OCI-M2 (cell line): ENCODE data around the gene SLC24A4.
"Not testable (repeated sequence)": the region's sequence is repeated elsewhere in the genome, so short reads cannot be mapped to it uniquely, and the experiment has no call there.

Experiments used
- DNase-seq: peaks from one replicate; lab custom pipeline; 2025; ENCODE audit not compliant: unreplicated experiment; lab: John Stamatoyannopoulos, UW

The SLC24A4 gene

GRCh38 chr14:92398888-92399636, 76.1 kb downstream of the SLC24A4 start:
- no peak for DNase-seq

DNA sequence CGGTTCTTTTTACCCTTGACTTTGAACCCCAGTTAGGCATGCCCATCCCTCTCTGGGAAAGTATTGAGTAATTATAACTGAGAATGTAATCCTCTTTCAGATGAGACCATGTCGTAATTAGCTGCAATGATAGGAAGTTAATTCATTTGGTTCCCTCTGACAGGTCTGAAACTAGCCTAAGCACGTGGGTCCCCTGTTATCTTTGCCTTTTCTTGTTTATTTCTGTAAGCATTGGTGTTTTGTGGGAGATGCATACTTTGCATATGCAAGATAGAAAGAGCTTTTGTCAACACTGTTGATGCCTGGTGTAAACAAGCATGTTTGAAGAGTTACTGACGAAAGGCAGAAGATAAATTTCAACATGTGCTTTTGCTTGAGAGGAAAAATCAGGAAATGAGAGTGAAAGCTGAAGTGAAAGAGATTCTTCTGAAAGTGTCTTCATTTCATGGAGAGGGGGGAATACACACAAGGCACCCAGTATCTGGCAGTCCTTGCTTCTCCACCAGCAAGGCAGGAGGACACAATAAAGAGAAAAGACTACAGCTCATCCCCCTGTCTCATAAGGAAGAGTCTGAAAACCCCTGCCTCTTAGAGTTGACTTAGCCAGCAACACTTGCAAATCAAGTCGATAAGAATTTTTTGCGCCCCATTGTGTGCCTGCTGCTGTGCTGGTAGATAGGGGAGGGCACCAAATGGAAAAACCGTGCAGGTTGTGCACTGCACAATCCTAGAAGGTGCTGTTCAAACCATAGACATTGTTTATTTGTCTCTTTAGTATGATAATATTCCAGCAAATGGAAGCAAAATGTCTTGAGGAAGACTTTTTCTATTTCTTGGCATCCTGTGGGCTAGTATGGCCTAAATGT, 77.8 kb downstream of the SLC24A4 start:
- no peak for DNase-seq

DNA sequence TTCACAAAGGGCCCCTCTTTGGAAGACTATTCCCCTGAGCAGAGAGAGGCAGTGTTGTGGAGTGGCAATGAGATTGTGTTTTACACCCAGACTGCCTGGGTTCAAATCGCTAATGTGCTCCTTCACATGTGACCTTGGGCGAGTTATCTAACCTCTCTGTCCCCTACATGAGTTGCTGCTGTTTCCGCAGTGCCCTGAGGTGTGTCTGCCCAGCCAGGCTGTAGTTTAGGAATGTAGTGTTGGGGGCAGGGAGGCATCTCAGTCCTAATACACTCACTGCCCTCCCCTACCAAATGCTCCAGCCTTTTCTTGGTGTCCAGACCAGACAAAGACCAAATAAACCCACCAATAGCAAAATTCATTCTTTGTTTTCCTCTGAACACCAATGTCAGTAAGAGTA, 78.6 kb downstream of the SLC24A4 start:
- no peak for DNase-seq

- DNase-seq, result not testable (repeated sequence)
These were observed 79.5 kb downstream of the SLC24A4 start for GRCh38 chr14:92402500-92402899.

GRCh38 chr14:92404018-92404417, 81.1 kb downstream of the SLC24A4 start:
- no peak for DNase-seq

DNA sequence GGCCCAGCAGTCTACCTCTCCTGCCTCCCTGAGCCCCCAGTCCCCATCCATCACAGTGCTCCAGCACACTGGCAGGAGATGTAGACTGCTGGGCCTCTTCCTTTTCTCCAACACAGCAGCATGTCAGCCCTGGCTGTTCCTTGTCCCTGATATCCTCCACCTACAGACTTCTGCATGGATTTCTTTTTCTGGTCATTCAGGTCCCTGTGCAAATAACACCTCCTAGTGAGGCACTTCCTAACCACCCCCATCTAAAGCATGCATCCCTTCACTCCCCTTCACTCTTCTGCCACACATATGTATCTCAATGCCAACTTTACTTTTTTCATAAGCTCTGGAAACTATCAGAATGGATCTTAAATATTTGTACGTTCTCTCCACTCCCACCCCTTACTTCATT, 81.5 kb downstream of the SLC24A4 start:
- no peak for DNase-seq

GRCh38 chr14:92404938-92405337, 82.0 kb downstream of the SLC24A4 start:
- no peak for DNase-seq

GRCh38 chr14:92407410-92407809, 84.4 kb downstream of the SLC24A4 start:
- DNase-seq, result no peak

DNA sequence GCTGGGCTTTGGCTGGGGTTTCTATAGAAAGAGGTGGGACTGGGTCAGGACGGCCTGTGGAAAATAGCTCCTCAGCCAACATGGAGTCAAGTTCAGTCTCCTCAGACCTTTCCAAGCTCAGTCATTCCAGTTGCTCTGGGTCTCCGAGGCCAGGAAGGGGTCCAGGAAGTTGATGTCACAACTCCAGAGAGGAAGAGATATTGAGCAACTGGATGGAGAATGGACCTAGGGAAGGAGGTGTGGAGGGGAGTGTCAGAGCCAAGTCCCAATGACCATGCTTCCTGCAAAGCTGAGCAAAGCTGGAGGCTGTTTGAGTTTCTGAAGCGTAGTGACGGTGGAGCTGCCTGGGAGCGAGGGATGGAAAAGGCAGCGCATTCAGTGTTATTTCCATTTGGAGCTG, 86.1 kb downstream of the SLC24A4 start:
- DNase-seq, result no peak

- no peak for DNase-seq
These were observed 88.2 kb downstream of the SLC24A4 start for GRCh38 chr14:92411135-92411534.

DNA sequence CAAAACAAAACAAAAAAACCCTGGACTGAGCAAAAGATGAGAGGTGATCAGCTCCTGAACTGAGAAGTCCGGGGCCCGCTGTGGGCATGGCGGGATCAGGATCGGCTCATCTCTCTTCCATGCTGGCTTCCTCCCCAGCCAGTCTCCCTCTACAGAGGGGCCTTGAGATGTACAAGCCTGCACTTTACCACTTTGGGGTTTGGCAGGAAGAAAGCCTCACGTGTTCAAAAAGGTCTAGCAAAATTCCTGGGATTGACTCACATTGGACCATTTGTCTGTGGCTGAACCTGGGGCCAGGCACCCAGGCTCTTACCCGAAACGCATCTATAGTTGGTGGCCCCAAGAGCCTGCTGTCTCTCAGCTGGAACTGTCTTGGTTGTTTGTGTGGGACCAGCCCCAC, 89.0 kb downstream of the SLC24A4 start:
- no peak for DNase-seq

- DNase-seq, result no peak
These were observed 89.9 kb downstream of the SLC24A4 start for GRCh38 chr14:92412912-92413311.

DNA sequence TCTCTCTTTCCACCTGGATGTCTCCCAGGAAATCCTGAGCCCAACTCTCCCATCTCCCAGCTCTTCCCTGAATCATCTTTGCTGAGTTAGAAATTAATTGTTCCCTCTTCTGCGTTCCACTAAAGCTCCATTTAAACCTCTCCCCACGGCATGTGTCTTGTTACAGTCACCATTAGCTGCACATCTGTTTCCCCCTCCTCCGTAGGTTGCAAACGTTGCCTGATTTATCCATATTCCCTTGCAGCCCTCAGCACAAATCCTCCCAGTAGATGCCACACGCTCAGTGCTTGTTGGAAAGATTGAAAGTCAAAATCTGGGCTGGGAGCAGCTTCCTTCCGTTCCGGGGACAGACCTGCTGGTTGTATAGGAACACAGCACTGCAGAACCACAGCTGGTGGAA, 90.4 kb downstream of the SLC24A4 start:
- no peak for DNase-seq

GRCh38 chr14:92414690-92415445, 91.9 kb downstream of the SLC24A4 start:
- no peak for DNase-seq

- DNase-seq, result no peak
These were observed 93.0 kb downstream of the SLC24A4 start for GRCh38 chr14:92415969-92416368.

- no peak for DNase-seq
These were observed 93.6 kb downstream of the SLC24A4 start for GRCh38 chr14:92416544-92416943.

- DNase-seq, result no peak
These were observed 94.8 kb downstream of the SLC24A4 start for GRCh38 chr14:92417759-92418158.

DNA sequence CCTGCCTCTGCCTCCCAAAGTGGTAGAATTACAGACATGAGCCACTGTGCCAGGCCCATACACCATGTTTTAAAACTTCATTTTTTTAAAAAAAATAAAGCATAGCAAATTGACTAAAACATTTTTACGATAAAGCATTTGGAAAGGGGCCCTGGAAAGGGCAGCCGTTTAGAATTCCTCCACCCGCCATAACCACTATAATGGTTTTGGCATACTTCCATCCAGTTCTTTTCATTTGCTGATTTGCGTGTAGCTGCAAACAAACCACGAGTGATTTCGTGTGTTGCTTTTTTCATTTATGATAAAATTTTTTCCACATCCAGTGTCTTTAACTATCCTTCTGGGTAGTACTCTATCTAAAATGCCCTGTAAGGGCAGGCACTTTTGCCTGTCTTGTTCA, 98.8 kb downstream of the SLC24A4 start:
- DNase-seq, result no peak

DNA sequence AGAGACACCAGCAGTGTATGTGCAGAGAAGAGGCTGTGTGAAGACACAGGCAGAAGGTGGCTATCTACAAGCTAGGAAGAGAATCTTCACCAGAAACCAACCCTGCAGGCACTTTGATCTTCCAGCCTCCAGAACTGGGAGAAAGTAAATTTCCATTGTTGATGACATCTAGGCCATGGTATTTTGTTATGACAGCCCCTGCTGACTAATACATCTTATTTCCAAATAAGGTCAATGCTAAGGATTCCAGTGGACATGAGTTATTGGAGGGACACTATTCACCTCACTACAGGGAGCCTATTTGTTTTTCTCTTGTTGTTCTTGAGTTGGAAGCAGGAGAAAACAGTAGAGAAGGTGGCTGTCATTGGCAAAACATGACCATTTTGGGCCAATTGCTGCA, 102.1 kb downstream of the SLC24A4 start:
- DNase-seq, result no peak

DNA sequence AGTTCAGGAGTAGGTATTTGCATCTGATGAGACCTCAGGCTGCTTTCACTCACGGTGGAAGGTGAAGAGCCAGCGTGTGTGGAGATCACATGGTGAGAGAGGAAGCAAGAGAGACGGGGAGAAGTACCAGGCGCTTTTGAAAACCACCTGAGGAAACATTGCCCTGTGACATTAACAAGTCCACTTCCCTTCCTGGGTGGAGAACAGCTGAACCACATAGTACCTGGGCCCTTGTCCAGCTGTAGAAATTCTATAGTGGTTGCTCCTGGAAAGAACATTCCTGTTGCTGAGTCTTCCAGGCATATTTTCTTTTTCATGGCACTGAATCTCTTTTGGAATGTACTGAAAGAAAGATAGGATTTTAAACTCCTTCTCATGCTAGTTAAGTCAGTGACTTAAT, 103.3 kb downstream of the SLC24A4 start:
- DNase-seq, result no peak

- DNase-seq, result no peak
These were observed 104.1 kb downstream of the SLC24A4 start for GRCh38 chr14:92427096-92427495.

- no peak for DNase-seq
These were observed 107.7 kb downstream of the SLC24A4 start for GRCh38 chr14:92430686-92431085.
